ENCODE data around the gene JAK2. TPM values are rescaled to one million over a fixed set of nuclear protein-coding genes. Genes with fewer than 3 reads are reported as not detected.
A peak's percentile ranks its signal among the peaks of the same experiment; 100 is the strongest.
"Not testable (repeated sequence)": the region's sequence is repeated elsewhere in the genome, so short reads cannot be mapped to it uniquely, and the experiment has no call there.

JAK2 gene
- total and polyA plus RNA-seq, 7 donors = 2.2 to 32.3 (median 9.0) TPM

GRCh38 chr9:4938496-4938895 is 46.6 kb upstream of the JAK2 start:
- DNase-seq = no peak
- no peaks in the 10 kb centered on the region for H3K9me3 ChIP-seq
- WGBS, 3 donors = 78 to 90% (median 82%) methylated on average over 1 of the region's 1 CpG
- no peak for ATAC-seq
- H3K4me1 ChIP-seq = peaks cover 49% of the 10 kb centered on the region
- no peak overlapping the region for H3K27ac ChIP-seq
- no peak for TF ChIP-seq CTCF (IDR thresholded peaks at IDR 0.05)
- intact Hi-C loops (cut with DNase I) = no loop called here
- no peak overlapping the region for H3K4me3 ChIP-seq
- no peaks in the 10 kb centered on the region for H3K36me3 ChIP-seq (ENCODE audit: insufficient read depth in 1 of 2, low read depth in 1 of 2)
- H3K27me3 ChIP-seq (ENCODE audit: insufficient read depth in 3 of 3, low read length in 2 of 3) = no peaks in the 10 kb centered on the region

- Histone ChIP-seq H3K36me3 (ENCODE audit: insufficient read depth in 1 of 2, low read depth in 1 of 2) (no peaks in the 10 kb centered on the region), H3K4me1 (peaks cover 55% of the 10 kb centered on the region), H3K9me3 (no peaks in the 10 kb centered on the region), H3K27me3 (ENCODE audit: insufficient read depth in 3 of 3, low read length in 2 of 3) (no peaks in the 10 kb centered on the region), H3K4me3 (no peak overlapping the region), H3K27ac (no peak overlapping the region)
- 14 to 68% (median 43%) methylated on average over 1 of the region's 1 CpG for WGBS, 3 donors
- no peak for TF ChIP-seq CTCF (IDR thresholded peaks at IDR 0.05)
- ATAC-seq (no peak), DNase-seq (no peak)
- intact Hi-C loops (cut with DNase I) = no loop called here
Observed at GRCh38 chr9:4939118-4939561, 45.9 kb upstream of the JAK2 start.

GRCh38 chr9:4942042-4942691 is 42.9 kb upstream of the JAK2 start:
- H3K27me3 ChIP-seq (ENCODE audit: insufficient read depth in 3 of 3, low read length in 2 of 3); H3K9me3 ChIP-seq; DNase-seq; intact Hi-C loops (cut with DNase I); H3K36me3 ChIP-seq (ENCODE audit: insufficient read depth in 1 of 2, low read depth in 1 of 2); H3K4me3 ChIP-seq: not testable (repeated sequence)
- 73 to 81% (median 78%) methylated on average over 7 of the region's 7 CpGs for WGBS, 3 donors
- ATAC-seq = peak in 3 of 4 donors; percentile 36 to 69 (median 60)
- Histone ChIP-seq H3K27ac (peak overlapping the region; percentile 64), H3K4me1 (peaks cover 40% of the 10 kb centered on the region)

GRCh38 chr9:4943346-4943745 is 41.7 kb upstream of the JAK2 start:
- Histone ChIP-seq H3K9me3 (no peaks in the 10 kb centered on the region), H3K27ac (peak overlapping the region; percentile 64), H3K27me3 (ENCODE audit: insufficient read depth in 3 of 3, low read length in 2 of 3) (no peaks in the 10 kb centered on the region), H3K4me1 (peaks cover 31% of the 10 kb centered on the region), H3K4me3 (no peak overlapping the region), H3K36me3 (ENCODE audit: insufficient read depth in 1 of 2, low read depth in 1 of 2) (no peaks in the 10 kb centered on the region)
- ATAC-seq (peak in 3 of 4 donors; percentile 76 to 90 (median 83)), DNase-seq (no peak)
- TF ChIP-seq CTCF (IDR thresholded peaks at IDR 0.05) = no peak
- intact Hi-C loops (cut with DNase I) = no loop called here
- WGBS, 3 donors = 30 to 57% (median 34%) methylated on average over 4 of the region's 4 CpGs

- intact Hi-C loops (cut with DNase I); H3K4me3 ChIP-seq; H3K36me3 ChIP-seq (ENCODE audit: insufficient read depth in 1 of 2, low read depth in 1 of 2); H3K9me3 ChIP-seq; DNase-seq; H3K27me3 ChIP-seq (ENCODE audit: insufficient read depth in 3 of 3, low read length in 2 of 3): not testable (repeated sequence)
- H3K4me1 ChIP-seq = peaks cover 19% of the 10 kb centered on the region
- WGBS, 3 donors = 77 to 82% (median 79%) methylated on average over 7 of the region's 7 CpGs
- H3K27ac ChIP-seq = peak overlapping the region; percentile 64
- peak in 1 of 4 donors; percentile 26 for ATAC-seq
Observed at GRCh38 chr9:4944431-4945211, 40.5 kb upstream of the JAK2 start.
